ENCODE results near the gene GNA14. TPM values are rescaled to one million over a fixed set of nuclear protein-coding genes. Genes with fewer than 3 reads are reported as not detected.

Gene GNA14
- total RNA-seq, 3 donors from 2014 or later (not counting 1 experiment from before 2014, with no cell fraction given), result 1.8 TPM; not detected in 2

GRCh38 chr9:77424993-77425392, 223.1 kb downstream of the GNA14 start:
- no peaks in the 10 kb centered on the region for H3K27me3 ChIP-seq (ENCODE audit: control insufficient read depth, insufficient read depth, low read length)
- Mint-ChIP-seq H3K4me3 (no peak overlapping the region), H3K4me1 (no peaks in the 10 kb centered on the region), H3K9me3 (no peaks in the 10 kb centered on the region), H3K36me3 (no peaks in the 10 kb centered on the region), H3K27ac (no peak overlapping the region), H3K27me3 (ENCODE audit: low read depth in 2 of 2) (no peaks in the 10 kb centered on the region)
- no peak for TF ChIP-seq CTCF (IDR thresholded peaks at IDR 0.05)
- H3K4me3 ChIP-seq (ENCODE audit: low read length), result no peak overlapping the region
- no peaks in the 10 kb centered on the region for H3K4me1 ChIP-seq (ENCODE audit: control insufficient read depth, insufficient read depth, low read length)
- no peaks in the 10 kb centered on the region for H3K9me3 ChIP-seq (ENCODE audit: control insufficient read depth, insufficient read depth, low read length)
- no peak for ATAC-seq
- H3K27ac ChIP-seq (ENCODE audit: low read length), result no peak overlapping the region
- WGBS (ENCODE audit: insufficient coverage), result 53% methylated on average over 2 of the region's 2 CpGs
- DNase-seq, result no peak
- intact Hi-C loops (cut with micrococcal nuclease), result no loop called here
- no peaks in the 10 kb centered on the region for H3K36me3 ChIP-seq (ENCODE audit: control insufficient read depth, insufficient read depth, low read length)

DNA sequence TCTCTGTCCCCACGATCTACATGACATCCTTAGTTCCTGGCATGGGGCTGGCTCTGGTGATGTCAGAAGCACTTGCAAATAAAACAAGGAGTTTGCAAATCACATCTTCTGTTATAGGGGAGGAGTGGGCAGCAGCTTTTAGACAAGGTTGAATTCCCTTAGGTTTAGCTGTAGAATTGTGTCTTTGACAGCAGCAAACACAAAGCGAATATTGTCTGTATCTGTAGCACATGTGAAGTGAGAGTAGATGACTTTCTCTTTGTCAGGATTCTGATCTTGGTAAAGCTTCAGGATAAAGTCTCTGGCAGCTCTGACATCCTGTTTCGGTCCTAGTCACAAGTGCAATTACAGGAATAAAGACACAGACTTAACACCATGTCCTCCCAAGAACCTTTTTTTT, 224.3 kb downstream of the GNA14 start:
- Mint-ChIP-seq H3K4me3 (no peak overlapping the region), H3K36me3 (no peaks in the 10 kb centered on the region), H3K27ac (no peak overlapping the region), H3K27me3 (ENCODE audit: low read depth in 2 of 2) (no peaks in the 10 kb centered on the region), H3K4me1 (no peaks in the 10 kb centered on the region), H3K9me3 (no peaks in the 10 kb centered on the region)
- Histone ChIP-seq H3K27ac (ENCODE audit: low read length) (no peak overlapping the region), H3K36me3 (ENCODE audit: control insufficient read depth, insufficient read depth, low read length) (no peaks in the 10 kb centered on the region), H3K27me3 (ENCODE audit: control insufficient read depth, insufficient read depth, low read length) (no peaks in the 10 kb centered on the region), H3K4me3 (ENCODE audit: low read length) (no peak overlapping the region), H3K9me3 (ENCODE audit: control insufficient read depth, insufficient read depth, low read length) (no peaks in the 10 kb centered on the region), H3K4me1 (ENCODE audit: control insufficient read depth, insufficient read depth, low read length) (no peaks in the 10 kb centered on the region)
- TF ChIP-seq CTCF (IDR thresholded peaks at IDR 0.05), result no peak
- intact Hi-C loops (cut with micrococcal nuclease), result no loop called here
- WGBS (ENCODE audit: insufficient coverage), result 97% methylated on average over 2 of the region's 3 CpGs
- no peak for DNase-seq
- ATAC-seq, result no peak

DNA sequence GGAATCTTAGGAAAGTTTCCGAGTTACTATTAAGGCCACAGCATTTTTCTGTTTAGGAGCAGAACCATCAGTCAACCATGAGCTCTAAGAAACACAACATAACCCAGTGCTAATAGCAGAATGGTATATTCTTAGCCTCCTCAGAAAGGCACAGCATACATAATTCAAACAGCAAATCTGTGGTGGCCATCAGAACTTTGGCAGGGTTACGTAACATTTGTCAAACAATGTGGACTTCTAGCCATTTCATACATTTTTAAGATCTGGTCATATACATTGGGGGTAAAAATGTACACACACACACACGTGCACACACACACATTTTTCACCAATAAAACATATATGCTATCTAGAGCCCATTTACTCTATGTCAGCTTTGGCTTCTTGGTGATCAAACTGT, 225.2 kb downstream of the GNA14 start:
- H3K4me1 Mint-ChIP-seq, result no peaks in the 10 kb centered on the region
- no peaks in the 10 kb centered on the region for H3K27me3 Mint-ChIP-seq (ENCODE audit: low read depth in 2 of 2)
- H3K27ac Mint-ChIP-seq, result no peak overlapping the region
- H3K4me1 ChIP-seq (ENCODE audit: control insufficient read depth, insufficient read depth, low read length), result no peaks in the 10 kb centered on the region
- no peak for TF ChIP-seq CTCF (IDR thresholded peaks at IDR 0.05)
- 97% methylated on average over 3 of the region's 3 CpGs for WGBS (ENCODE audit: insufficient coverage)
- H3K36me3 Mint-ChIP-seq, result no peaks in the 10 kb centered on the region
- H3K27me3 ChIP-seq (ENCODE audit: control insufficient read depth, insufficient read depth, low read length), result no peaks in the 10 kb centered on the region
- intact Hi-C loops (cut with micrococcal nuclease), result no loop called here
- H3K27ac ChIP-seq (ENCODE audit: low read length), result no peak overlapping the region
- DNase-seq, result no peak
- H3K4me3 ChIP-seq (ENCODE audit: low read length), result no peak overlapping the region
- no peaks in the 10 kb centered on the region for H3K9me3 Mint-ChIP-seq
- ATAC-seq, result no peak
- no peak overlapping the region for H3K4me3 Mint-ChIP-seq
- H3K9me3 ChIP-seq (ENCODE audit: control insufficient read depth, insufficient read depth, low read length), result no peaks in the 10 kb centered on the region
- no peaks in the 10 kb centered on the region for H3K36me3 ChIP-seq (ENCODE audit: control insufficient read depth, insufficient read depth, low read length)

GRCh38 chr9:77421506-77422265, 226.4 kb downstream of the GNA14 start:
- Mint-ChIP-seq H3K4me3 (no peak overlapping the region), H3K4me1 (no peaks in the 10 kb centered on the region), H3K27me3 (ENCODE audit: low read depth in 2 of 2) (no peaks in the 10 kb centered on the region), H3K9me3 (no peaks in the 10 kb centered on the region), H3K27ac (no peak overlapping the region), H3K36me3 (no peaks in the 10 kb centered on the region)
- Histone ChIP-seq H3K36me3 (ENCODE audit: control insufficient read depth, insufficient read depth, low read length) (no peaks in the 10 kb centered on the region), H3K9me3 (ENCODE audit: control insufficient read depth, insufficient read depth, low read length) (no peaks in the 10 kb centered on the region), H3K4me1 (ENCODE audit: control insufficient read depth, insufficient read depth, low read length) (no peaks in the 10 kb centered on the region), H3K4me3 (ENCODE audit: low read length) (no peak overlapping the region), H3K27me3 (ENCODE audit: control insufficient read depth, insufficient read depth, low read length) (no peaks in the 10 kb centered on the region), H3K27ac (ENCODE audit: low read length) (no peak overlapping the region)
- DNase-seq, result no peak
- intact Hi-C loops (cut with micrococcal nuclease), result no loop called here
- no peak for TF ChIP-seq CTCF (IDR thresholded peaks at IDR 0.05)
- ATAC-seq, result no peak
- 96% methylated on average over 7 of the region's 10 CpGs for WGBS (ENCODE audit: insufficient coverage)
